ENCODE results near the gene BCL7A.
"Not testable (repeated sequence)": the region's sequence is repeated elsewhere in the genome, so short reads cannot be mapped to it uniquely, and the experiment has no call there.

Gene BCL7A

GRCh38 chr12:122056406-122056805 lies 34.7 kb downstream of the BCL7A start:
- DNase-seq (ENCODE audit: low spot score): not testable (repeated sequence)

DNA sequence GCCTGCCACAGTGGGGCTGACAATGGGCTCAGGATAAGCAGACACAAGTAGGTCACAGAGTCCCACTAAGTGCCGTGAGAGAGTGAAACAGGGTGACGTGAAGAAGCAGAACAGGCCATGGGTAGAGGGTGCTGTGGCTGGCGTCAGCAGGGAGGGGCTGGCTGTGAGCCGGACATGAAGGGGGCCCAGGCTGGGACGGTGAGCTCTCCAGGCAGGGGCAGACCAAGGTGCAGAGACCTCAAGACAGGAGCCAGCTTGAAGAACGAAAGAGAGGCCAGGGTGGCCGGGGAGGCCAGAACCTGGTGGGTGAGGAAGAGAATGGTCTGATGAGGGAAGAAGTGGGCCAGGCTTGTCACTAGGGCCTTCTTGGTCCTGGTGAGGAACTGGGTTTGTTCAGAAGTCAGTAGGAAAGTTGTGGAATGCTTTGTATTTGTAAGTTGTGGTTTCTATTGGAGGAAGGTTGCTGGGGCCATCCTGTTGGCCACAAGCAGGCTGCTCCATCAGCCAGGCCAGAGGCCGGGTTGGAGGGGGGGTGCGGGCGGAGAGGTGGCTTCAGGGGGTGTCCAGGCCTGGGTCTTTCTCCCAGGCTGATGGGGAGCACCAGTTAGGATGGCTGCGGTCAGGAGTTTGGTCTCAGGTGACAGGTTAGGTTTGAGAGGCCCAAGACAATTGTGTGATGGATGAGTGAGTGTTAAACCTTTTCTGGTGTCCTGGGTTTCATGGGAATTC lies 35.5 kb downstream of the BCL7A start:
- DNase-seq (ENCODE audit: low spot score): no peak

DNA sequence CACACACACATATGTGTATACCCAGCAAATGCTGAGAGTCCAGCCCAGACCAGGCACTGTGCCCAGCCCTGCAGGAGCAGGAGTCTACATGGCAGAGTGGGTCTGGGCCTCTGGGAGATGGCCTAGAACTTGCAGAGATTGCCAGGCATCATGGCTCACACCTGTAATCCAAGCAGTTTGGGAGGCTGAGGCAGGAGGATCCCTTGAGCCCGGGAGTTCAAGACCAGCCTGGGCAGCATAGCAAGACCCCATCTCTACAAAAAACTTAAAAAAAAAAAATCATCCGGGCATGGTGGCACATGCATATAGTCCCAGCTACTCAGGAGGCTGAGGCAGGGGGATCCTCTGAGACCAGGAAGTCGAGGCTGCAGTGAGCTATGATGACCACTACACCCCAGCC lies 36.1 kb downstream of the BCL7A start:
- no peak for DNase-seq (ENCODE audit: low spot score)

DNA sequence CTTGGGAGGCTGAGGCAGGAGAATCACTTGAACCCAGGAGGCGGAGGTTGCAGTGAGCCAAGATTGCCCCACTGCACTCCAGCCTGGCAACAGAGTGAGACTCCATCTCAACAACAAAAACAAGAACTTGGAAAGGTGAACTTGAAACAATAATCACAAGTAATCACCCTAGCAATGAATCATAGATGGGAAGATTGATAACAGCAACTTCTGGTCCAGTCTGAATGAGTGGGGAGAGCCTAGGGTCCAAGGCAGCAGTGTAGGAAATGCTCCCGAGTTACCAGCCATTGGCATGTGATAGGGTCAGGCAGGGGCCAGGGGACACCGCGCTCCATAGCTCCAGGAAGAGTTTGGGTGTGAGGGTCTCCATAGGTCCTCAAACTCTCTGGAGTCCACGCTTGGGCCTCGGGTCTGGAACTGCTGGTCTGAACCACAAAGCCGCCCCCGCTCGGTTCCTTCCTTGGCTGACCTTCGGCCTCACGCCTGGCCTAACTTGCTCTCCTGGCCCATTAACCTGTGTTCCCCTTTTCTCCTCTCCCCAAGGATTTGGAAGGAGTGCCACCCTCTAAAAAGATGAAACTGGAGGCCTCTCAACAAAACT lies 37.0 kb downstream of the BCL7A start:
- DNase-seq (ENCODE audit: low spot score): no peak

GRCh38 chr12:122059203-122059960 lies 37.7 kb downstream of the BCL7A start:
- no peak for DNase-seq (ENCODE audit: low spot score)

- no peak for DNase-seq (ENCODE audit: low spot score)
These were observed 38.4 kb downstream of the BCL7A start for GRCh38 chr12:122060081-122060501.

DNA sequence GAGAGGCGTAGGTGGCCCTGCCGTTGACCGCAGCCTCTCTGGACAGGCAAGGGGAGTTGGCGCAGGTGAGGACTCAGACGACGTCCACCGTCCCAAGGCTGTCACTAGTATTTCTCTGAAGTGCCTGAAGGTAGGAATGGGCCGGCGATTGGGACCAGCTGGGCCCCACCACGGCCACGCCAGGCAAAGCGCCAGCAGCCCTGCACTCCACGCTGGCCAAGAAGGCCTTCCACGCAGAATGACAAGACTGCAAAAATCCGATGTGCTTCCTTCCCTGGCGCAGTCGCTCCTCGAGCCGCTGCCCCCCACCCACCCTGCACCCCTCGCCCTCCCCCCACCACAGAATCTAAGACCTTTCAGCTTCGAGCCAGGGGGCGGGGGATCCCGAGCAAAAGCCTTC lies 39.6 kb downstream of the BCL7A start:
- no peak for DNase-seq (ENCODE audit: low spot score)

- peak; percentile 40 for DNase-seq (ENCODE audit: low spot score)
These were observed 41.4 kb downstream of the BCL7A start for GRCh38 chr12:122062832-122063693.

DNA sequence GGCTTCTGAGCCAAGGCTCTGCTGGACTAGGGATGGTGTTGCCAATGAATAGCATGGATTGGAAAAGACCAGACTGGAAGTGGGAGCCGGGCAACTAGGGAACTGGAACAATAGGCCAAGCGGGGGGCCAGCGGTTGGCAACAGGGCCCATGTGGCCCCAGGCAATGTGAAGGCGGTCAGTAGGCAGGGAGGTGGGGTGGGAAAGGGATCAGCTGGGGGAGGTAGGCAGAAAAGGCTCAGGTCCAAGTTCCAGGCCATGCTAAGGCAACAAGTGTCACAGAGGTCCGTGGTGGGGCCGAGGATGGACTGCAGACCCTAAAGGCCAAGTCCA lies 42.0 kb downstream of the BCL7A start:
- no peak for DNase-seq (ENCODE audit: low spot score)

DNA sequence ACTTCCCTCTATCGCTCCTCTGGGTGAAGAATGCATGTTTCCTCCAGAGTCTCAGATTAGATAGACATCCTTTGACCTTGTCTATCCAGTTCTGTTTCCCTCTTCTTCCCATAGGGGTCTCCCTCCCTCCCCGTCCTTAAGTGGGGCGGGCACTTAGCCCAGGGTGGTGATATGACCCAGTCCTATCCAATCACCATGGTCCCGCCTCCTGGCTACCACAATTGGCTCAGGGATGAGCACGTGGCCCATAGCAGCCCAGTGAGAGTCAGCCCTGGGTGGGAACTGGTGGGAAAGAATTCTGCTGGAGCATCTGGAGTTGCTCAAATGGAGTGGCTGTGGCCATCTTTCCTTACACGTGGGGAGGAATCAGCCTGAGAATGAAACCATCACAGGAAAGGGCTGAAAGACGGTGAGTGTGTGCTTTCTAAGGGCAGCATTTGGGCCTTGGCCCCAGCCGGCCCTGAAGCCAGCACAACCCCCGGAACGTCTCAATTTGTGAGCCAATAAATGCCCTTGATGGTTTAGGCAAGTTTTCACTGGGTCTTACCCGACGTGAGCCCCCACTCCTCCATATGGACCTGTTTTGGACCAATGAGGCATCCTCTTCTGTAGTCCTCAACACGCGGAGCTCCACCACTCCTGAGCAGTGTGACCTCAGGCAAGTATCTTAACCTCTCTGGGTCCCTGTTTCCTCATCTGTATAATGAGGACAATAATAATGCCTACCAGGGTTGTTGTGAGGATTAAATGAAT lies 42.5 kb downstream of the BCL7A start:
- peak; percentile 93 for DNase-seq (ENCODE audit: low spot score)

DNA sequence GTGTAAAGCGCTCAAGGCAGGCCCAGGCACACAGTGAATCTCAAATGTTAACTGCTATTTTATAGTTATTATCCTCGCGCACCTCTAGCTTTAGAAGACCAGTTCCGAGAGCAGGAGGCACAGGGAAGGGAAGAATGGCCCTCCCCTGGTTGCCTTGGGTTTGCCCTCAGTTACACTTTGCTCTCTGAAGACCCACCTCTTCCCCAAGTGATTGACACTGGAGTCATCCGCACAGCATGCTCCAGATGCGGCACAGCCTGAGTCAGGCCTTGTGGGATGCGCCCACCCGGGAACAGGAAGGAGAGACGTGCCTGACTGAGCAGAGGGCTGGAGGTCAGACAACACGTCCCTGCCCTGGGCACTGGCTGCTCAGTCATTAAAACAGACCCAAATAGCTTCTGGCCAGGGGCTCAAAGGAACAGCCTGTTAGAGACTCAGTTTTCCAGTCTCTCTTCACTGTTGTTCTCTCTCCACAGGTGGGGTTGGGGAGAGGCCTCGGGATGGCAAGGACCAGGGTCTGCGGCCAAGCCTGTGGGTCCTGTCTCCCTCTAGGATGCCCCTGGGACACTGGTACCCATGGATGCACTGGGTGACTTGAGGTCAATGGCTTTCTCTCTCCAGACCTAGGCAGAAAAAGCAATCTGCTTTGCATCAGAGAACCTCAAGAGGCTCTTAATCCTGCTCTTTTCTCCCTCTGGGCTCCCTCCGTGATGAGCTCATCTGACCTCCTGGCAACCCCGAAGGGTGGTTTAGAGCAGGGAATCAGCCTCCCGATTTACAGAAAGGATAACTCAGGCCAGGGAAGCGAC lies 43.3 kb downstream of the BCL7A start:
- DNase-seq (ENCODE audit: low spot score): no peak

DNA sequence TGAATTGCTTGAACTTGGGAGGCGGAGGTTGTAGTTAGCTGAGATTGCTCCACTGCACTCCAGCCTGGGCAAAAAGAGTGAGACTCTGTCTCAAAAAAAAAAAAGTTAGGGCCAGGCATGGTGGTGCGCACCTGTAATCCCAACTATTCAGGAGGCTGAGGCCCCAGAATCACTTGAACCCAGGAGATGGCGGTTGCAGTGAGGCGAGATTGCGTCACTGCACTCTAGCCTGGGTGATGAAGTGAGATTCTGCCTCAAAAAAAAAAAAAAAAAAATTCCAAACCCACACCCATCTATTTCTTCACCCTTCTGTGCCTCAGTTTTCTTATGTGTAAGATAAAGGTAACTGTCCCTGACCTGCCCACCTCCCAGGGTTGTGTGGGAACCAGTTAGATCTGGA lies 45.9 kb downstream of the BCL7A start:
- DNase-seq (ENCODE audit: low spot score): no peak

DNA sequence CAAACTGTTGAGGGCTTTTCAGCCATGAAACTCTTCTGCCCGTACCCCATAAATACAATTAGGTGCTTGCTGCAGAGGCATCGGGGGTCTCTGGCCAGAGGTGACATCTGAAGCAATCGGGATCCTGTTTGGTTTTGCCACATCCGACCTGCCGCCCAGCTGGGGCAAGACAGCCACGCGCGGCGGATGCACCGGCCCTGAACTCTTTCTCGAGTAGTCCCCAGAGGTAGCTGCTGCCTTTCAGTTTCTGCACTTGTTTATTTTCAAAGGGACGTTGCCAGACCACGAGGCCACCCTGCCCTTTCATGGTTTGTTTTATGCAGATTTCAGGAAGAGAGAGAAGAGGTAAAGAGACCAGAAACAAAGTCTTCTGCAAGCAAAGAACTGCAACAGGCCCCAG lies 46.3 kb downstream of the BCL7A start:
- no peak for DNase-seq (ENCODE audit: low spot score)

- DNase-seq (ENCODE audit: low spot score): no peak
These were observed 50.6 kb downstream of the BCL7A start for GRCh38 chr12:122072031-122072970.

- no peak for DNase-seq (ENCODE audit: low spot score)
These were observed 52.1 kb downstream of the BCL7A start for GRCh38 chr12:122073815-122074214.

- no peak for DNase-seq (ENCODE audit: low spot score)
These were observed 55.2 kb downstream of the BCL7A start for GRCh38 chr12:122076743-122077495.

- DNase-seq (ENCODE audit: low spot score): peak; percentile 88
These were observed 56.7 kb downstream of the BCL7A start, which contains the start of gene MLXIP for GRCh38 chr12:122078141-122079032. TSS of gene MLXIP (plus strand) at chr12:122078756. CDS start at chr12:122078854, 98 bp downstream.
